ENCODE measurements around the gene B4GALT7.
A peak's percentile ranks its signal among the peaks of the same experiment; 100 is the strongest.

The B4GALT7 gene

DNA sequence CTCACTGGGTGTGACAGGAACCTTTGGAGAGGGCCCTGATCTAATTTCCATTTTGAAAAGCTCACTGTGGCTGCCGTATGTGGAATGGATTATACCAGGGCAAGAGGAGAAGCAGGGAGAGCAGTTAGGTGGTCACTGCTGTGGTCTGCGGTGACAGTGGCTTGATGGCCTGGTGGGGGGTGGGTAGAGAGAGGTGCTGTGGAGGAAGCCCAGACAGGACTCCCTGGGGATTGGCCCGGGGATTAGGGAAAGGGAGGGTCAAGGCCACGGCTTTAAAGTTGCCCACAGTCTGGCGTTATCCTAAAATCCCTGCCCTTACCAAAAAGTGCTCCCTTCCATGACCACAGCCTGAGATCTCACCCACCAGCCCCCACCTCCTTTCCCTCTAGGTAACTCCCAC lies 4.7 kb downstream of the B4GALT7 start:
- DNase-seq (ENCODE audit: low read depth): no peak
- no peak for TF ChIP-seq CTCF (IDR thresholded peaks at IDR 0.05; ENCODE audit: insufficient read depth, low read depth, low read length, missing control alignments)

DNA sequence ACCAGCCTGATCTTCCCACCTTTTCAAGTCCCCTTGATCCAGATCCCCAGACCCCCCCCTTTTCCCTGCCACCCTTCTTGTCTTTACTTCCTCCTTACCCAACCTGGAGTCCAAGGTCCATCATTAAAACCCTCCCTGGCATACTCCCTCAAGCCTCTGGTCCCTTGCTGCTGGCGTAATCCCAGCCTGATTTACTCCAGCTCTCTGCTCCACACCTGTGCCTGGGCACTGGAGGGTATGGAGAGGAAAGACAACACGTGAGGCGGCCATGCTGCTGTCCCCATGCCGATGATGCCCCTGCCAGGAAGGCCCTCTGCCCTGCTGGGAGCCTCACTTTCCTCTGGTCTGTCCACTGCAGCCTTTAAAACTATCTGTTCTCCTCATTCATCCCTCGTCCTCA lies 5.1 kb downstream of the B4GALT7 start:
- DNase-seq (ENCODE audit: low read depth): no peak
- H3K4me3 ChIP-seq (ENCODE audit: low read length): no peak overlapping the region
- TF ChIP-seq CTCF (IDR thresholded peaks at IDR 0.05; ENCODE audit: insufficient read depth, low read depth, low read length, missing control alignments): no peak

More for the DNA sequence above, 4.7 kb downstream of the B4GALT7 start:
- H3K4me3 ChIP-seq (ENCODE audit: low read length): no peak overlapping the region

DNA sequence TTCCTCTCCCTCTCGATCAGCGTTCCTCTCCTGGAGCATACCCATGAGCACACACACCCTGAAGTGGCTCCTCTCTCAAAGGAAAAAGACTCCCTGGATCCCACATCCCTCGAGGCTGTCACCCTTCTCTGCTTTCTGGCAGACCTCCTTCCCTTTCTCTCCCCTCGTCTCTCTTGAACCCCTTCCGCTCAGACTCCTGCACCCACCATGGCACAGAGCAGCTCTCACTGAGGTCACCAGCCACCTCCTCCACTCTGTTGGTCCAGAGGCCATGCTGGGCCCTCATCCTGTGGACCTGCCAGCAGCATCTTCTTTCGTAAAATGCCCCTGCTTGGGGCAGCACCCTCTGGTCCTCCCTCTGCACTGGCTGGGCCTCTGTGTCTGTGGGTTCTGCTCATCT lies 5.7 kb downstream of the B4GALT7 start:
- no peak for TF ChIP-seq CTCF (IDR thresholded peaks at IDR 0.05; ENCODE audit: insufficient read depth, low read depth, low read length, missing control alignments)
- no peak for DNase-seq (ENCODE audit: low read depth)
- H3K4me3 ChIP-seq (ENCODE audit: low read length): no peak overlapping the region

DNA sequence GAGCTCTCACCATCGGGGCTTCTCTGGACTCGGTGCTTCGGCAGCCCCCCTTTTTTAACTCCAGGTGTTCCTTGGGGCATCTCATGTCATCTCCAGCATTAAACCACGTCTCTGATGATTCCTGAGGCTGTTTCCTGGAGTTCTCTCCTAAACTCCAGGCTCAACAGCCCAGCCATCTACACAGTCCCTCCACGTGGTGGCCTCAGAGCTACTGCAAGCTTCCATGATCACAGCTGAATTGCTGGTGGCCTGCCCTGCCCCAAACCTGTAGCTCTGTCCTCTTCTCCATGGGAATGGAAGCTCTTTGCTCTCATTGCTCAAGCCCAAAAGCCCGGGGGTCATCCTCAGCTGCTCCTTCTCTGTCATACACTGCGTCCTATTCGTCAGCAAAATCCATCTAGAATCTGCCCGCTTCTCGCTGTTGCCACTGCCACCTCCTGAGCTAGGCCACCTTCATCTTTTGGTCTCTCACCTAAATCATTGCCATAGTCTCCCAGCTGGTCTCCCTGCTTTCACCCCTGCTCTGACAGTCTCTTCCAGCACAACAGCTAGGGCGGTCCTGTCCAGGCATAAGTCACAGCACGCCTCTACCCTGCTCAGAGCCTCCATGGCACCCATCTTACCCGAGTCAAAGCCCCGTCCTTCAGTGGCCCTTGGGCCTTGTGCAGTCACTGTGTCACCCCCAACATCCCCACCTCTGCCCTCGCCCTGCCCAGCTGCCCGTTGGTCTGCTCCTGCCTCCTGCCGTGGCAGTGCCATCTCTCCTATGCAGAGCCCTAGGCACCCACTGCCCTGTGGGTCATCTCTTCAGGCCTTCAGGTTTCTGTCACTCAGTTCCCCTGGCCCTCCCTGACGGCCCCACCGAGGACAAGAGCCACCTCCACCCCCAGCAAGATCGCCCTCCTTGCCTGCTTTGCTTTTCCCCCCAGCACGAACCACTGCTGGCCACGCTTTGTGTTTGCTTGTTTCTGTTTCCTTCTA lies 6.4 kb downstream of the B4GALT7 start:
- no peak overlapping the region for H3K4me3 ChIP-seq (ENCODE audit: low read length)
- DNase-seq (ENCODE audit: low read depth): no peak
- TF ChIP-seq CTCF (IDR thresholded peaks at IDR 0.05; ENCODE audit: insufficient read depth, low read depth, low read length, missing control alignments): no peak

GRCh38 chr5:177607115-177607451 lies 7.2 kb downstream of the B4GALT7 start:
- TF ChIP-seq CTCF (IDR thresholded peaks at IDR 0.05; ENCODE audit: insufficient read depth, low read depth, low read length, missing control alignments): no peak
- H3K4me3 ChIP-seq (ENCODE audit: low read length): no peak overlapping the region
- no peak for DNase-seq (ENCODE audit: low read depth)

DNA sequence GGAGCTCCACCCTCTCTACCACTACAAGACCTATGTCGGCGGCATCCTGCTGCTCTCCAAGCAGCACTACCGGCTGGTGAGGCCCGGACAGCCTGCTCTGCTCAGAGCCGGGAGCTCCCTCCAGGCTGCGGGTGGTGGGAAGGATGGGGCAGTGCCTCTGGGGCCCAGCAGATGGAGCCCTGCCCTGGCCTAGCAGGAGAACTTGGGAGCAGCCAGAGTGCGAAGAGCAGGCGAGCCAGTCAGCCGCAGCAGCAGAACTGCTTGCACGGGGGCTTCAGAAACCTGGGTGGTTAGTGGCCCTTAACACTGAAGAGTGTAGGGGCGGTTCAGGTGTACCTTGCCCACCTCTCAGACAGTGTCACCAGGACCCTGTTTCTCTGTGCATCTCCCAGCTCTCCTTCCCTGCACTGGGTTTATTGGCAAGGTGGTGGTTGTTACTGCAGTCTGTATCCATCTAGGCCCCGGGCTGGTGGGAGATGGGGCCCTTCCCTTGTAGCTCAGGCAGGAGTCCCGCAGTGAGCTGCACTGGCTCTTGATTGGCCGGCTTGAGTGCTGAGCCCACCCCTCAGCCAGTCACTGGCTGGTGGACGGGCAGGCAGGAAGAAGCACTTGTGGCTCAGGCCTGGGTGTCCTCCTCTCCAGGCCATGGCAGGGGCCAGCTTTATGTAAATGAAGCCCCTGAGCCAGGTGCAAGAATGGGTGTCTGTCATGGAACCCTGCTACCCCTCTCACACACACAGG lies 7.7 kb downstream of the B4GALT7 start:
- peak; percentile 83 for DNase-seq (ENCODE audit: low read depth)
- peak; percentile 91 for TF ChIP-seq CTCF (IDR thresholded peaks at IDR 0.05; ENCODE audit: insufficient read depth, low read depth, low read length, missing control alignments)
- no peak overlapping the region for H3K4me3 ChIP-seq (ENCODE audit: low read length)

Measured in epithelial cell of esophagus (primary cell).